BJ (cell line): Measurements from ENCODE around the gene SLC51B. TPM values are rescaled to one million over a fixed set of nuclear protein-coding genes. Genes with fewer than 3 reads are reported as not detected.
"Not testable (repeated sequence)": the region's sequence is repeated elsewhere in the genome, so short reads cannot be mapped to it uniquely, and the experiment has no call there.

Experiments used
- CTCF ChIA-PET: fragments of 350-600 bp; formaldehyde crosslinking; extraction: SDS; loops from one replicate; lab custom pipeline; 2021; ENCODE audit warnings: antibody characterized with exemption, inconsistent platforms; lab: Yijun Ruan, JAX
- POLR2A ChIA-PET: fragments of 300-600 bp; sonication (Branson Sonifier 250); formaldehyde crosslinking; extraction: SDS; loops from one replicate; lab custom pipeline; 2021; ENCODE audit warnings: antibody characterized with exemption; lab: Charles Lee
- DNase-seq: peaks from one replicate; pipeline ENCODE4 v3.0.0-alpha.2; 2011; ENCODE audit warnings: low read depth
- H3K27me3 ChIP-seq: 2 replicates; pipeline ENCODE4 v1.6.0; 2011; ENCODE audit warnings: low read length; ENCODE audit not compliant: control insufficient read depth, insufficient read depth
- H3K36me3 ChIP-seq: 2 replicates; pipeline ENCODE4 v1.5.1; 2011; ENCODE audit warnings: low read length; ENCODE audit not compliant: control insufficient read depth, insufficient read depth
- H3K4me3 ChIP-seq: 2 replicates; pipeline ENCODE4 v1.5.1; 2011; ENCODE audit warnings: low read depth, mild to moderate bottlenecking, control low read depth, low read length
- polyA plus RNA-seq: library from polyadenylated mRNA; depleted of rRNA; stranded (reverse); fragments of >200 nt; gene quantifications from 2 replicates; pipeline ENCODE4 v1.2.3, GENCODE V29; 2011
- TF ChIP-seq, protein P1 (sequence below): IDR thresholded peaks from 2 replicates; pipeline ENCODE4 v1.5.1; 2011; ENCODE audit warnings: low read depth, mild to moderate bottlenecking, control low read depth, inconsistent platforms, low read length, moderate library complexity; ENCODE audit not compliant: insufficient read depth

SLC51B gene
- polyA plus RNA-seq, 1 experiment, result not detected

- ChIA-PET CTCF (interaction anchor here (0.5 to 2.3 kb wide), 8 partner anchors 11 to 281 kb away, joined by 3 to 9 read pairs (median 4); no protein-coding TSS in a partner anchor), POLR2A (no interaction called here)
- TF ChIP-seq, protein P1, sequence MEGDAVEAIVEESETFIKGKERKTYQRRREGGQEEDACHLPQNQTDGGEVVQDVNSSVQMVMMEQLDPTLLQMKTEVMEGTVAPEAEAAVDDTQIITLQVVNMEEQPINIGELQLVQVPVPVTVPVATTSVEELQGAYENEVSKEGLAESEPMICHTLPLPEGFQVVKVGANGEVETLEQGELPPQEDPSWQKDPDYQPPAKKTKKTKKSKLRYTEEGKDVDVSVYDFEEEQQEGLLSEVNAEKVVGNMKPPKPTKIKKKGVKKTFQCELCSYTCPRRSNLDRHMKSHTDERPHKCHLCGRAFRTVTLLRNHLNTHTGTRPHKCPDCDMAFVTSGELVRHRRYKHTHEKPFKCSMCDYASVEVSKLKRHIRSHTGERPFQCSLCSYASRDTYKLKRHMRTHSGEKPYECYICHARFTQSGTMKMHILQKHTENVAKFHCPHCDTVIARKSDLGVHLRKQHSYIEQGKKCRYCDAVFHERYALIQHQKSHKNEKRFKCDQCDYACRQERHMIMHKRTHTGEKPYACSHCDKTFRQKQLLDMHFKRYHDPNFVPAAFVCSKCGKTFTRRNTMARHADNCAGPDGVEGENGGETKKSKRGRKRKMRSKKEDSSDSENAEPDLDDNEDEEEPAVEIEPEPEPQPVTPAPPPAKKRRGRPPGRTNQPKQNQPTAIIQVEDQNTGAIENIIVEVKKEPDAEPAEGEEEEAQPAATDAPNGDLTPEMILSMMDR, result no peak
- peaks cover 2% of the 10 kb centered on the region for H3K36me3 ChIP-seq
- no peaks in the 10 kb centered on the region for H3K27me3 ChIP-seq
- no peak for DNase-seq
- no peak overlapping the region for H3K4me3 ChIP-seq
These were observed 36.2 kb upstream of the SLC51B start for GRCh38 chr15:65008983-65009382.

GRCh38 chr15:65011198-65011597, 34.0 kb upstream of the SLC51B start:
- H3K36me3 ChIP-seq, POLR2A ChIA-PET, DNase-seq, H3K4me3 ChIP-seq, H3K27me3 ChIP-seq: not testable (repeated sequence)
- CTCF ChIA-PET, result interaction anchor here (0.7 to 0.8 kb wide), 2 partner anchors 10 to 283 kb away, joined by 3 read pairs; no protein-coding TSS in a partner anchor

DNA sequence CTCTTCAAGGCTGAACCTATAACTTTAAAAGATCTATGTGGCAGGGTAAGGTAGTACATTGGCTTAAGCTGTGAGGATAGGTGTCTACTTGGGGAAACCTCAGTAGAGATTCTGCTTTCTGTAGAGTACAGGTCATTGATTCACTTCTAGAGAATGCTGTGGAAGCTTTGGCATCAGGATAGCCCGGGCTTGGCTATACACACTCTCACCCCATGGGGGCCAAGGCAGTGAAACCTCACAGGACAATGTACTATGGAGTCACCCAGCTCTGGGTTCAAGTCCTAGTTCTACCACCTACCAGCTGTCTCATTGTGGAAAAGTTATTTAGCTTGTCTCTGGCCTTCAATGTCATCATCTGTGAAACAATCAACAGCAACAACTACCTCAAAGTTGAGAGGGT, 24.8 kb upstream of the SLC51B start:
- ChIA-PET POLR2A (no interaction called here), CTCF (no interaction called here)
- TF ChIP-seq, protein P1, result no peak
- Histone ChIP-seq H3K36me3 (peaks cover 4% of the 10 kb centered on the region), H3K27me3 (no peaks in the 10 kb centered on the region), H3K4me3 (no peak overlapping the region)
- no peak for DNase-seq

GRCh38 chr15:65021488-65021887, 23.7 kb upstream of the SLC51B start:
- Histone ChIP-seq H3K36me3 (peaks cover 10% of the 10 kb centered on the region), H3K4me3 (no peak overlapping the region), H3K27me3 (no peaks in the 10 kb centered on the region)
- DNase-seq, result no peak
- CTCF ChIA-PET, result no interaction called here
- TF ChIP-seq, protein P1, result no peak
- POLR2A ChIA-PET, result no interaction called here

- no peak for DNase-seq
- peaks cover 8% of the 10 kb centered on the region for H3K36me3 ChIP-seq
- 0 out of 2 replicates have a peak, but pooled peaks cover under 1% of the 10 kb centered on the region for H3K27me3 ChIP-seq
- ChIA-PET CTCF (interaction anchor here (0.9 kb wide), 1 partner anchor 8 kb away, joined by 3 read pairs; no protein-coding TSS in a partner anchor), POLR2A (interaction anchor here (0.6 kb wide), 1 partner anchor 133 kb away, joined by 5 read pairs; no protein-coding TSS in a partner anchor)
- TF ChIP-seq, protein P1, result no peak
- no peak overlapping the region for H3K4me3 ChIP-seq
These were observed 18.4 kb upstream of the SLC51B start for GRCh38 chr15:65026756-65027155.

DNA sequence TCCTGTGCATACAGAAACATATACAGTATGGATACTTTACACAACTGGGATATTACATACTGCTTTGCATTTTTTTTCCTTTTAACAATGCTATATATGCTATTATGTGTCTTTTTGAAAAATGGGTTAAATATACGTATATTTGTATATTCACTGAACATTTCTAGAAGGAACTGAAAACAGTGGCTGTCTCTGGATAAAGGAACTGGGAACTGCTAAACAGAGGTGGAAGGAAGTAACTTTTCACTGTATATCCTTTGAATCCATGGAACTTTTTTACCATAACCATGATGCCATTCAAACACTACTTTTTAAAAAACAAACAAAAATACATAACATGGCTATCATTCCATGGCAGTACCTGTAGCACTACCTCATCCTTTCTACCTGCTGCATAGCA, 17.6 kb upstream of the SLC51B start:
- Histone ChIP-seq H3K27me3 (peaks cover 3% of the 10 kb centered on the region; the same call in 1 of the 2 replicates), H3K4me3 (no peak overlapping the region), H3K36me3 (peaks cover 8% of the 10 kb centered on the region)
- TF ChIP-seq, protein P1, result no peak
- ChIA-PET POLR2A (no interaction called here), CTCF (no interaction called here)
- DNase-seq, result no peak
